ENCODE data around the gene TCEAL8.

The TCEAL8 gene

DNA sequence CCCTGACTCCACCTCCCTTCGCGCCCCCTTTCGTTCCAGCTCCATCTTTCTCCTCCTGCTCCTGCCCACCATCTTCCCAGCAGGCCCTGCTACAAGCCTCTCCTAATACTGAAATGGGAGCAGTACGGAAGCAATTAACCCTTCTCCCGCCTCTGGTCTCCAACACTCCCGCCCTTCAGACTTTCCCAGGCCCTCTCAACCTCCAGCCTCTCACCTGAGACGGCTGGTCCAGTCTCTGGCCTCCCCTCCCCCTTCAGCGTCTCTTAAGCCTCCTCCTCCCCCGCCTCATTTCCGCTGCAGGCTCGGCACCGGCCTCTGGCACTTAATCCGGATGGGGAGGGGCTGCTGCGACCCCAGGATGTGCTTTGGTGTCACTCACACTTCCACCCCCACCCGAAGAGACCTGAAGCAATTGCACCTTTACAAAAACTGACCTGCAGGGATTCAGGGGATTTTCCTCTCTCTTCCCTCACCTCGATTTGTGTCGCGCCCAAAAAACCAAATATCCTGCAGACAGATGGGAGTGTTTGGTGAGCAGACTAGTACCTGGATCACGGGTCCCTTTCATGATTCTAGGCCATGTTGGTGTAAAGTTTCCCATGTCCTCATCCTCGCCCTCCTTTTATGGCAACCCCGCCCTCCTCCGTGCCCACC lies 657 bp downstream of the TCEAL8 start:
- TF ChIP-seq TAF1 (IDR thresholded peaks at IDR 0.05; ENCODE audit: borderline replicate concordance, insufficient read depth, low read length), result no peak
- no peak for TF ChIP-seq SIN3A (IDR thresholded peaks at IDR 0.05; ENCODE audit: borderline replicate concordance, insufficient read depth, low read length)
- no peak for TF ChIP-seq POLR2AphosphoS5 (IDR thresholded peaks at IDR 0.05; ENCODE audit: low read depth, low read length)
- TF ChIP-seq, protein P1, sequence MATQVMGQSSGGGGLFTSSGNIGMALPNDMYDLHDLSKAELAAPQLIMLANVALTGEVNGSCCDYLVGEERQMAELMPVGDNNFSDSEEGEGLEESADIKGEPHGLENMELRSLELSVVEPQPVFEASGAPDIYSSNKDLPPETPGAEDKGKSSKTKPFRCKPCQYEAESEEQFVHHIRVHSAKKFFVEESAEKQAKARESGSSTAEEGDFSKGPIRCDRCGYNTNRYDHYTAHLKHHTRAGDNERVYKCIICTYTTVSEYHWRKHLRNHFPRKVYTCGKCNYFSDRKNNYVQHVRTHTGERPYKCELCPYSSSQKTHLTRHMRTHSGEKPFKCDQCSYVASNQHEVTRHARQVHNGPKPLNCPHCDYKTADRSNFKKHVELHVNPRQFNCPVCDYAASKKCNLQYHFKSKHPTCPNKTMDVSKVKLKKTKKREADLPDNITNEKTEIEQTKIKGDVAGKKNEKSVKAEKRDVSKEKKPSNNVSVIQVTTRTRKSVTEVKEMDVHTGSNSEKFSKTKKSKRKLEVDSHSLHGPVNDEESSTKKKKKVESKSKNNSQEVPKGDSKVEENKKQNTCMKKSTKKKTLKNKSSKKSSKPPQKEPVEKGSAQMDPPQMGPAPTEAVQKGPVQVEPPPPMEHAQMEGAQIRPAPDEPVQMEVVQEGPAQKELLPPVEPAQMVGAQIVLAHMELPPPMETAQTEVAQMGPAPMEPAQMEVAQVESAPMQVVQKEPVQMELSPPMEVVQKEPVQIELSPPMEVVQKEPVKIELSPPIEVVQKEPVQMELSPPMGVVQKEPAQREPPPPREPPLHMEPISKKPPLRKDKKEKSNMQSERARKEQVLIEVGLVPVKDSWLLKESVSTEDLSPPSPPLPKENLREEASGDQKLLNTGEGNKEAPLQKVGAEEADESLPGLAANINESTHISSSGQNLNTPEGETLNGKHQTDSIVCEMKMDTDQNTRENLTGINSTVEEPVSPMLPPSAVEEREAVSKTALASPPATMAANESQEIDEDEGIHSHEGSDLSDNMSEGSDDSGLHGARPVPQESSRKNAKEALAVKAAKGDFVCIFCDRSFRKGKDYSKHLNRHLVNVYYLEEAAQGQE (IDR thresholded peaks at IDR 0.05; ENCODE audit: insufficient read depth in 1 of 2, low read depth in 2 of 2, low read length in 2 of 2), result no peak
- no peak for TF ChIP-seq FOXP2 (optimal IDR thresholded peaks at IDR 0.05; ENCODE audit: borderline replicate concordance, extremely low read depth, extremely low read length, insufficient read depth)

DNA sequence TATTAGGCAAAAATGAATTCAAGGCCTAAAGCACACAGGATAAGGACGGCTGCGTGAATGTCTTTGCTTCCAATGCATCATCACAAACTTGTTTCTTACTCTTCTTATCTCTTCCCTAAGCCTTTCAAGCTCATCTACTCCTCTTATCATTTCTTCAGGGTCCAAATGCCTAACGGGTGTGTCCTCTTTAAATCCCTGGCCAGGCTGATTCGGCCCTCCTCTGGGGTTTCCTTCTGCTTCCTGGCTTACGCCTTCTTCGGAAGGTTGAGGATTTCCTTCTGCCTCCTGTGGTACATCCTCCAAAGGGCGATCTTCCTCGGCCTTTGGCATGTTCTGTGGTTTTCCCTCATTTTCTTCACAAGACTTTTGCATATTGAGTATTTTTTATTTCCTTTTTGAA lies 1.3 kb downstream of the TCEAL8 start:
- TF ChIP-seq FOXP2 (optimal IDR thresholded peaks at IDR 0.05; ENCODE audit: borderline replicate concordance, extremely low read depth, extremely low read length, insufficient read depth) (no peak), TAF1 (IDR thresholded peaks at IDR 0.05; ENCODE audit: borderline replicate concordance, insufficient read depth, low read length) (no peak), POLR2AphosphoS5 (IDR thresholded peaks at IDR 0.05; ENCODE audit: low read depth, low read length) (no peak), SIN3A (IDR thresholded peaks at IDR 0.05; ENCODE audit: borderline replicate concordance, insufficient read depth, low read length) (no peak)
- TF ChIP-seq, protein P1 (IDR thresholded peaks at IDR 0.05; ENCODE audit: insufficient read depth in 1 of 2, low read depth in 2 of 2, low read length in 2 of 2), result no peak

DNA sequence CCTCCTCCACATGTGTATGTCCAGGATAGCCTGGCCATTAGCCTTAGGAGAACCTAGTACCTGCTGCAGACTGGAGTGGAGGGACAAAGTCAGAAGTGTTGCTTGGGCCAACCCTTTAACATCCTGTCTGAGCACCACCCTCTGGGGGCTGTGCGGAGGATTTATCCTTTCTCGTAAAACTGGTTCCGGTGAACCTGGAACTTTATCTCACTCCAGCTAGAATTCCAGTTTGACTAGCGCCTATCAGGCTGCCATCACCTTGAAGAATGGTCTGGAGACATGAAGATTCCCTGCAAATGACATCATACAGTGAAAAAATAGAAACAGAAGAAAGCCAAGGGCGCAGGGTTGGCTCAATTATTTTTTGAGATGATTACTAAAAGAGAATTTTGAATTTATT lies 4.0 kb downstream of the TCEAL8 start:
- no peak for TF ChIP-seq POLR2AphosphoS5 (IDR thresholded peaks at IDR 0.05; ENCODE audit: low read depth, low read length)
- TF ChIP-seq TAF1 (IDR thresholded peaks at IDR 0.05; ENCODE audit: borderline replicate concordance, insufficient read depth, low read length), result no peak
- TF ChIP-seq, protein P1 (IDR thresholded peaks at IDR 0.05; ENCODE audit: insufficient read depth in 1 of 2, low read depth in 2 of 2, low read length in 2 of 2), result no peak
- no peak for TF ChIP-seq FOXP2 (optimal IDR thresholded peaks at IDR 0.05; ENCODE audit: borderline replicate concordance, extremely low read depth, extremely low read length, insufficient read depth)
- TF ChIP-seq SIN3A (IDR thresholded peaks at IDR 0.05; ENCODE audit: borderline replicate concordance, insufficient read depth, low read length), result no peak

GRCh38 chrX:103249805-103250204 lies 5.2 kb downstream of the TCEAL8 start:
- no peak for TF ChIP-seq SIN3A (IDR thresholded peaks at IDR 0.05; ENCODE audit: borderline replicate concordance, insufficient read depth, low read length)
- no peak for TF ChIP-seq TAF1 (IDR thresholded peaks at IDR 0.05; ENCODE audit: borderline replicate concordance, insufficient read depth, low read length)
- TF ChIP-seq POLR2AphosphoS5 (IDR thresholded peaks at IDR 0.05; ENCODE audit: low read depth, low read length), result no peak
- TF ChIP-seq FOXP2 (optimal IDR thresholded peaks at IDR 0.05; ENCODE audit: borderline replicate concordance, extremely low read depth, extremely low read length, insufficient read depth), result no peak
- TF ChIP-seq, protein P1 (IDR thresholded peaks at IDR 0.05; ENCODE audit: insufficient read depth in 1 of 2, low read depth in 2 of 2, low read length in 2 of 2), result no peak
